Measurements from ENCODE around the gene ASTN2.
"Not testable (repeated sequence)": the region's sequence is repeated elsewhere in the genome, so short reads cannot be mapped to it uniquely, and the experiment has no call there.

The ASTN2 gene

GRCh38 chr9:116697362-116697761 is 717.5 kb downstream of the ASTN2 start:
- peak; percentile 58 for DNase-seq (ENCODE audit: low spot score)

GRCh38 chr9:116695438-116695837 is 719.4 kb downstream of the ASTN2 start:
- DNase-seq (ENCODE audit: low spot score) = no peak

- DNase-seq (ENCODE audit: low spot score) = no peak
These were observed 720.0 kb downstream of the ASTN2 start for GRCh38 chr9:116694785-116695291.

- peak; percentile 38 for DNase-seq (ENCODE audit: low spot score)
These were observed 721.6 kb downstream of the ASTN2 start for GRCh38 chr9:116693233-116693731.

GRCh38 chr9:116692616-116693015 is 722.2 kb downstream of the ASTN2 start:
- no peak for DNase-seq (ENCODE audit: low spot score)

GRCh38 chr9:116691607-116692006 is 723.2 kb downstream of the ASTN2 start:
- DNase-seq (ENCODE audit: low spot score) = no peak

- DNase-seq (ENCODE audit: low spot score) = not testable (repeated sequence)
These were observed 724.1 kb downstream of the ASTN2 start for GRCh38 chr9:116690805-116691204.

- DNase-seq (ENCODE audit: low spot score) = no peak
These were observed 725.3 kb downstream of the ASTN2 start for GRCh38 chr9:116689486-116690032.

GRCh38 chr9:116688806-116689485 is 725.9 kb downstream of the ASTN2 start:
- DNase-seq (ENCODE audit: low spot score) = no peak

- peak; percentile 17 for DNase-seq (ENCODE audit: low spot score)
These were observed 727.1 kb downstream of the ASTN2 start for GRCh38 chr9:116687754-116688135.

GRCh38 chr9:116687074-116687753 is 727.6 kb downstream of the ASTN2 start, which contains the start of gene TRIM32:
Gene TRIM32 (plus strand): TSS chr9:116687305. CDS start chr9:116697743, 10,438 bp downstream.
- DNase-seq (ENCODE audit: low spot score) = peak; percentile 95

GRCh38 chr9:116686693-116687073 is 728.2 kb downstream of the ASTN2 start:
- peak; percentile 24 for DNase-seq (ENCODE audit: low spot score)

- no peak for DNase-seq (ENCODE audit: low spot score)
These were observed 728.7 kb downstream of the ASTN2 start for GRCh38 chr9:116686135-116686534.

GRCh38 chr9:116685166-116685565 is 729.7 kb downstream of the ASTN2 start:
- DNase-seq (ENCODE audit: low spot score) = no peak

- no peak for DNase-seq (ENCODE audit: low spot score)
These were observed 731.3 kb downstream of the ASTN2 start for GRCh38 chr9:116683535-116683934.

GRCh38 chr9:116674210-116674980 is 740.5 kb downstream of the ASTN2 start:
- DNase-seq (ENCODE audit: low spot score) = no peak

- no peak for DNase-seq (ENCODE audit: low spot score)
These were observed 741.5 kb downstream of the ASTN2 start for GRCh38 chr9:116673375-116673774.

- no peak for DNase-seq (ENCODE audit: low spot score)
These were observed 743.3 kb downstream of the ASTN2 start for GRCh38 chr9:116671605-116672004.

GRCh38 chr9:116668970-116669695 is 745.7 kb downstream of the ASTN2 start:
- DNase-seq (ENCODE audit: low spot score) = no peak

- DNase-seq (ENCODE audit: low spot score) = no peak
These were observed 751.3 kb downstream of the ASTN2 start for GRCh38 chr9:116663581-116663980.

GRCh38 chr9:116662646-116663310 is 752.1 kb downstream of the ASTN2 start:
- no peak for DNase-seq (ENCODE audit: low spot score)
